HEK293T (cell line): ENCODE measurements around the gene BTNL8.

Experiments
- CTCF ChIA-PET: fragments of 350-600 bp; formaldehyde crosslinking; extraction: SDS; loops from one replicate; lab custom pipeline; 2021; ENCODE audit warnings: antibody characterized with exemption, inconsistent platforms; lab: Yijun Ruan, JAX
- POLR2A ChIA-PET: fragments of 350-600 bp; formaldehyde crosslinking; extraction: SDS; loops from one replicate; lab custom pipeline; 2020; ENCODE audit warnings: antibody characterized with exemption, inconsistent platforms; lab: Yijun Ruan, JAX
- DNase-seq: peaks from one replicate; pipeline ENCODE4 v3.0.0; 2012; ENCODE audit warnings: mixed read lengths; ENCODE audit errors: extremely low spot score
- ARNT ChIP-seq: fragments of 450-650 bp; IDR thresholded peaks from 2 replicates; pipeline ENCODE4 v1.6.1; 2017; ENCODE audit warnings: mild to moderate bottlenecking
- BHLHE40 ChIP-seq: fragments of 450-650 bp; IDR thresholded peaks from 2 replicates; pipeline ENCODE4 v1.6.1; 2016; ENCODE audit warnings: mild to moderate bottlenecking, moderate library complexity, borderline replicate concordance
- CTBP1 ChIP-seq: fragments of 450-650 bp; IDR thresholded peaks from 2 replicates; pipeline ENCODE4 v1.6.1; 2016; ENCODE audit warnings: borderline replicate concordance
- ELF4 ChIP-seq: fragments of 450-650 bp; IDR thresholded peaks from 2 replicates; pipeline ENCODE4 v1.6.1; 2017; ENCODE audit warnings: antibody characterized with exemption
- FOXA1 ChIP-seq: fragments of 450-650 bp; IDR thresholded peaks from 2 replicates; pipeline ENCODE4 v1.6.1; 2016; ENCODE audit warnings: mild to moderate bottlenecking
- FOXK2 ChIP-seq: fragments of 450-650 bp; IDR thresholded peaks from 2 replicates; pipeline ENCODE4 v1.6.1; 2016; ENCODE audit warnings: mild to moderate bottlenecking
- FOXM1 ChIP-seq: fragments of 450-650 bp; IDR thresholded peaks from 2 replicates; pipeline ENCODE4 v1.6.1; 2017; ENCODE audit warnings: mild to moderate bottlenecking, borderline replicate concordance
- HDGF ChIP-seq: fragments of 450-650 bp; IDR thresholded peaks from 2 replicates; pipeline ENCODE4 v1.6.1; 2017; ENCODE audit warnings: antibody characterized with exemption, borderline replicate concordance
- L3MBTL2 ChIP-seq: fragments of 450-650 bp; conservative IDR thresholded peaks from 2 replicates; pipeline ENCODE4 v1.6.1; 2016; ENCODE audit warnings: mild to moderate bottlenecking
- LEF1 ChIP-seq: fragments of 450-650 bp; IDR thresholded peaks from 2 replicates; pipeline ENCODE4 v1.6.1; 2017; ENCODE audit warnings: mild to moderate bottlenecking, borderline replicate concordance
- NFRKB ChIP-seq: fragments of 450-650 bp; IDR thresholded peaks from 2 replicates; pipeline ENCODE4 v1.6.1; 2016; ENCODE audit warnings: mild to moderate bottlenecking, moderate library complexity
- PKNOX1 ChIP-seq: fragments of 450-650 bp; IDR thresholded peaks from 2 replicates; pipeline ENCODE4 v1.6.1; 2016
- SP1 ChIP-seq: fragments of 450-650 bp; IDR thresholded peaks from 2 replicates; pipeline ENCODE4 v1.6.1; 2017
- SUZ12 ChIP-seq: fragments of 450-650 bp; IDR thresholded peaks from 2 replicates; pipeline ENCODE4 v1.6.1; 2016; ENCODE audit warnings: mild to moderate bottlenecking
- TARDBP ChIP-seq: fragments of 450-650 bp; IDR thresholded peaks from 2 replicates; pipeline ENCODE4 v1.6.1; 2016
- ZNF384 ChIP-seq: fragments of 450-650 bp; IDR thresholded peaks from 2 replicates; pipeline ENCODE4 v1.6.1; 2016

The BTNL8 gene

GRCh38 chr5:180898621-180899246 lies at the start of gene BTNL8:
Gene BTNL8 (plus strand): TSS chr5:180899159. CDS start chr5:180899311, 152 bp downstream.
- TF ChIP-seq PKNOX1, result no peak
- TF ChIP-seq FOXM1, result no peak
- no peak for TF ChIP-seq CTBP1
- no peak for TF ChIP-seq SP1
- TF ChIP-seq SUZ12, result no peak
- no peak for TF ChIP-seq TARDBP
- no peak for TF ChIP-seq HDGF
- no peak for TF ChIP-seq ELF4
- no peak for TF ChIP-seq BHLHE40
- TF ChIP-seq L3MBTL2, result no peak
- no peak for TF ChIP-seq FOXA1
- TF ChIP-seq ARNT, result no peak
- TF ChIP-seq ZNF384, result no peak
- TF ChIP-seq LEF1, result no peak
- POLR2A ChIA-PET, result no interaction called here
- no peak for DNase-seq
- CTCF ChIA-PET, result no interaction called here

- no peak for DNase-seq
- POLR2A ChIA-PET, result interaction anchor here (1.2 kb wide), 1 partner anchor 11 kb away, joined by 3 read pairs; no protein-coding TSS in a partner anchor
- CTCF ChIA-PET, result no interaction called here
- no peak for TF ChIP-seq ELF4
- no peak for TF ChIP-seq CTBP1
- 0 out of 2 replicates have a peak, but pooled peaks have one; percentile 8 for TF ChIP-seq L3MBTL2
These were observed 49.1 kb upstream of the BTNL8 start for GRCh38 chr5:180849827-180850226.

GRCh38 chr5:180850434-180851078 lies 48.4 kb upstream of the BTNL8 start:
- no peak for DNase-seq
- POLR2A ChIA-PET, result interaction anchor here (1.2 kb wide), 1 partner anchor 10 kb away, joined by 3 read pairs; no protein-coding TSS in a partner anchor
- CTCF ChIA-PET, result no interaction called here
- no peak for TF ChIP-seq ZNF384
- no peak for TF ChIP-seq CTBP1
- TF ChIP-seq SP1, result no peak
- TF ChIP-seq FOXK2, result no peak
- no peak for TF ChIP-seq HDGF
- TF ChIP-seq ELF4, result no peak
- no peak for TF ChIP-seq PKNOX1
- no peak for TF ChIP-seq L3MBTL2
- TF ChIP-seq FOXM1, result no peak
- no peak for TF ChIP-seq FOXA1
- TF ChIP-seq SUZ12, result no peak
- no peak for TF ChIP-seq TARDBP
- TF ChIP-seq BHLHE40, result no peak
- no peak for TF ChIP-seq ARNT
- no peak for TF ChIP-seq NFRKB
- no peak for TF ChIP-seq LEF1

- ChIA-PET CTCF (no interaction called here), POLR2A (interaction anchor here (1.0 kb wide), 1 partner anchor 42 kb away, joined by 4 read pairs; no protein-coding TSS in a partner anchor)
- no peak for TF ChIP-seq ARNT
- TF ChIP-seq ELF4, result no peak
- TF ChIP-seq CTBP1, result no peak
- TF ChIP-seq PKNOX1, result no peak
- TF ChIP-seq SUZ12, result no peak
- TF ChIP-seq FOXK2, result no peak
- no peak for TF ChIP-seq LEF1
- no peak for TF ChIP-seq FOXM1
- no peak for TF ChIP-seq FOXA1
- no peak for DNase-seq
These were observed 46.5 kb upstream of the BTNL8 start for GRCh38 chr5:180852495-180852894.

GRCh38 chr5:180853121-180853847 lies 45.7 kb upstream of the BTNL8 start:
- POLR2A ChIA-PET, result interaction anchor here (1.0 kb wide), 1 partner anchor 43 kb away, joined by 4 read pairs; no protein-coding TSS in a partner anchor
- DNase-seq, result no peak
- TF ChIP-seq LEF1, result no peak
- TF ChIP-seq ELF4, result no peak
- no peak for TF ChIP-seq ZNF384
- no peak for TF ChIP-seq CTBP1
- TF ChIP-seq SUZ12, result no peak
- TF ChIP-seq FOXM1, result no peak
- no peak for TF ChIP-seq NFRKB
- no peak for TF ChIP-seq FOXK2
- no peak for TF ChIP-seq FOXA1
- TF ChIP-seq TARDBP, result no peak
- no peak for TF ChIP-seq ARNT
- TF ChIP-seq PKNOX1, result no peak
- no peak for TF ChIP-seq L3MBTL2
- TF ChIP-seq SP1, result no peak
- TF ChIP-seq BHLHE40, result no peak
- no peak for TF ChIP-seq HDGF
- CTCF ChIA-PET, result no interaction called here
